ENCODE measurements around the gene CELSR1. TPM values are rescaled to one million over a fixed set of nuclear protein-coding genes. Genes with fewer than 3 reads are reported as not detected.

Gene CELSR1
- total RNA-seq, 1 donor from 2014 or later, result 8.9 TPM

DNA sequence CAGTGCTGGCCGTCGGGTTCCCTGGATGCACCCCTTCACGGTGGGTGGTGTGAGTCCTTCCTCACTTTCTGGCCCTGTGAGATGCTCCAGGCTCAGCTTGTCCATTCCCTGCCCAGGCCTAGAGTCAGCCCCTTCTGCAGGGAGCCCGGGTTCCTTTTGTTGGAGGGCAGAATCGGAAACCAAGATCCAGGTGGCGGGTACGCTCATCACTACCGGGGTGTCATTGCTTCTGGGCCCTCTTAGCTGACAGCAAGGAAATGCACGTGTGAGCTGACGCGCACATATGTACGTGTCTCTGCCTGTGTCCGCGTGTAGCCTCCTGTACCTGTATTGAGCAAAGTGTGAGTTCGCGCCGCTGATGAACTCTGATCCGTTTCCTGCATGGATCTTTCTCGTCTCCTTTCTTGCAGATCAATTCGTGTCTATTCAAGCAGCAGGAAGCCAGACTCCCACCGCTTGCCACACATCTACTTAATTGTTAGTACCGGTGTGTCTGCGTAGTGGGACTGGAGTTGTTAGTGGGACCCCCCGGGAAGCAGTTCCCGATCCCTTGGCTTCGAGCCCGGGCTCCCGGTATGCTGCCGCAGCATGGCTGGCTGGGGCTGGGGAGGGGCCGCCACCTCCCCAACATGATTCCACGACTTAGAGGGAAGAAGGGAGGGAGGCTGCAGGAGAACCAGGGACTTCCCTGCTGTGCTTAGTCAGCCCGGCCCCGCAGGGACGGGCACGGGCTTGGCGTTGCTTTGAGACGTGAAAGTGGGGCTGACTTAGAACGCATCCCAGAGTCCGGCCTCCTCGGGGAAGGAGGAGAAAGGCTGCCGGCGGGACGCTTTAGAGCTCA lies 46.9 kb upstream of the CELSR1 start:
- peaks cover 98% of the 10 kb centered on the region for H3K4me1 ChIP-seq
- no peak overlapping the region for H3K4me3 ChIP-seq
- DNase-seq, result peak; percentile 12
- H3K27ac ChIP-seq (replicated peaks), result peak overlapping the region; percentile 23
- H3K27me3 ChIP-seq (ENCODE audit: low read depth), result no peaks in the 10 kb centered on the region
- H3K9me3 ChIP-seq (replicated peaks), result no peaks in the 10 kb centered on the region
- no peak for TF ChIP-seq CTCF (IDR thresholded peaks at IDR 0.05; ENCODE audit: borderline replicate concordance)
- no peaks in the 10 kb centered on the region for H3K36me3 ChIP-seq
- intact Hi-C loops (cut with micrococcal nuclease), result no loop called here

GRCh38 chr22:46583571-46583970 lies 46.2 kb upstream of the CELSR1 start:
- H3K9me3 ChIP-seq (replicated peaks), result no peaks in the 10 kb centered on the region
- no peak for TF ChIP-seq CTCF (IDR thresholded peaks at IDR 0.05; ENCODE audit: borderline replicate concordance)
- peaks cover 100% of the 10 kb centered on the region for H3K4me1 ChIP-seq
- intact Hi-C loops (cut with micrococcal nuclease), result no loop called here
- no peaks in the 10 kb centered on the region for H3K36me3 ChIP-seq
- H3K27ac ChIP-seq (replicated peaks), result peak overlapping the region; percentile 7
- no peaks in the 10 kb centered on the region for H3K27me3 ChIP-seq (ENCODE audit: low read depth)
- DNase-seq, result peak; percentile 14
- no peak overlapping the region for H3K4me3 ChIP-seq

GRCh38 chr22:46582281-46582933 lies 45.0 kb upstream of the CELSR1 start:
- Histone ChIP-seq H3K4me1 (peaks cover 100% of the 10 kb centered on the region), H3K27me3 (ENCODE audit: low read depth) (no peaks in the 10 kb centered on the region), H3K27ac (replicated peaks) (peak overlapping the region; percentile 89), H3K4me3 (no peak overlapping the region), H3K9me3 (replicated peaks) (no peaks in the 10 kb centered on the region), H3K36me3 (no peaks in the 10 kb centered on the region)
- intact Hi-C loops (cut with micrococcal nuclease), result no loop called here
- no peak for TF ChIP-seq CTCF (IDR thresholded peaks at IDR 0.05; ENCODE audit: borderline replicate concordance)
- DNase-seq, result peak; percentile 10

DNA sequence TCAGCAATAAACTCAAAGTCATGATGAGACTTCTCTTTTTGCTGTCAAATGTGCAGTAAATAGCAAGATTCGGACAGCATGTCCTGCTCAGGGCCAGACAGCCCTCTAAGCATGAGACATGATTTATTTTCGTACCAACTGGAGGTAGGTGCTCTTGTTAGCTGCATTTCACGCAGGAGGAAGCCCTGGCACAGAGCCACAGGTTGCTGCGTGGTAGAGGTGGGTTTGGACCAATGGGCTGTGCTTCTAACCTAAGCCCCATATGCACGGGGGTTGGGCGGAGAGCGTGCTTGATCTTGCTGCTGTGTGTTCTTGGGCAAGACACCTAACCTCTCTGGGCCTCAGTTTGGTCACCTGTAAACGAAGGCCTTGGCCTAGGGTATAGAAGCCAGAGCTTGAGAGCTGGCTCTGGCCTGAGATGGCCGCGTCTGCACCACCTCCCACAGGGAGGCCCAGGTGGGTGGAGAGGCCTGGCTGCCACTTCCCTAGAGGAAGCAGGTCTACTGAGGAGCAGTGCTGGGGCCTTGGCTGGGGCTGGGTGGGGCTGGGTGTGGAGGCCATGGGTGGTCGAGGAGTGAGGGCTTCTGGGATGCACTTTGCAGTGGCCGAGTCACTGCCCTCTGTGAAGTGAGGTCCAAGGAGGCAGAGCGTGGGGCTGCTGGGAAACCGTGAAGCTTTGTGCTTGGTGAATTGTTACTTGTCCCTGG lies 44.3 kb upstream of the CELSR1 start:
- no peaks in the 10 kb centered on the region for H3K36me3 ChIP-seq
- peak overlapping the region; percentile 89 for H3K27ac ChIP-seq (replicated peaks)
- no peaks in the 10 kb centered on the region for H3K27me3 ChIP-seq (ENCODE audit: low read depth)
- peak overlapping the region; percentile 3 for H3K4me3 ChIP-seq
- no peaks in the 10 kb centered on the region for H3K9me3 ChIP-seq (replicated peaks)
- peaks cover 94% of the 10 kb centered on the region for H3K4me1 ChIP-seq
- intact Hi-C loops (cut with micrococcal nuclease), result no loop called here
- TF ChIP-seq CTCF (IDR thresholded peaks at IDR 0.05; ENCODE audit: borderline replicate concordance), result no peak
- DNase-seq, result peak; percentile 46

DNA sequence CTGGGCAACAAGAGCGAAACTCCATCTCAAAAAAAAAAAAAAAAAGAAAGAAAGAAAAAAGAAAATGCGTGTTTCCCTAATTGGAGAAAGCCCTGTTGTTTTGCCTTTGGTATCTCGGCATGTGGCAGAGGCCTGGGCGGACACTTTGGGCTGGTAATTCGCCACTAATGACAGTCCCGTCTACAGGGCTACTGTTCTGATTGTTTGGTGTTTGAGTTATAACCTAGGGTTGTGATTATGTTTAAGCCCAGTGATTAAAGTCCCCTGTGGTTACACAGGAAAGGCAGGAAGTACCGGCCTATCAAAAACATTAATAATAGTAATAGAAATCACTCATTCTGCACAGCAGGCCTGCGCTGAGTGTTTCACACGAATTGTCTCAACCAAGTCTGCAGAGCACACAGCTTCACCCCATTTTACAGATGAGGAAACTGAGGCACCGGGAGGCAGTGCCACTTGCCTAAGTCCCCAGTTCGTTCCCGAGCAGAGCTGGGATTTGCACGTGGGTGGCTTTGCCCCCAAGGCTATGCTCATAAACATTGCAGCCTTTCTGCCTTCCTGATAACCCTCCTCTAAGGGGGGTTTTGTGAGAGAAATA lies 43.6 kb upstream of the CELSR1 start:
- peaks cover 92% of the 10 kb centered on the region for H3K4me1 ChIP-seq
- no peaks in the 10 kb centered on the region for H3K27me3 ChIP-seq (ENCODE audit: low read depth)
- no peak for TF ChIP-seq CTCF (IDR thresholded peaks at IDR 0.05; ENCODE audit: borderline replicate concordance)
- DNase-seq, result peak; percentile 14
- no peaks in the 10 kb centered on the region for H3K9me3 ChIP-seq (replicated peaks)
- intact Hi-C loops (cut with micrococcal nuclease), result no loop called here
- H3K4me3 ChIP-seq, result peak overlapping the region; percentile 91
- H3K36me3 ChIP-seq, result no peaks in the 10 kb centered on the region
- H3K27ac ChIP-seq (replicated peaks), result peak overlapping the region; percentile 89
